Osteocyte (in vitro differentiated cells): Measurements from ENCODE around the gene ADRA2B. TPM values are rescaled to one million over a fixed set of nuclear protein-coding genes. Genes with fewer than 3 reads are reported as not detected.
A peak's percentile ranks its signal among the peaks of the same experiment; 100 is the strongest.

Experiments used
- DNase-seq: peaks from one replicate; pipeline ENCODE4 v3.0.0; 2021; ENCODE audit warnings: mixed read lengths; ENCODE audit not compliant: unreplicated experiment; ENCODE audit errors: extremely low spot score
- H3K27ac Mint-ChIP-seq: one replicate; pipeline ENCODE4 v1.8.0; 2021; ENCODE audit warnings: mild to moderate bottlenecking, mixed read lengths; ENCODE audit not compliant: unreplicated experiment
- H3K27me3 Mint-ChIP-seq: one replicate; pipeline ENCODE4 v1.8.0; 2021; ENCODE audit warnings: mixed read lengths; ENCODE audit not compliant: unreplicated experiment
- H3K36me3 Mint-ChIP-seq: one replicate; pipeline ENCODE4 v1.8.0; 2021; ENCODE audit warnings: mixed read lengths; ENCODE audit not compliant: unreplicated experiment
- H3K4me1 Mint-ChIP-seq: one replicate; pipeline ENCODE4 v1.8.0; 2021; ENCODE audit warnings: mixed read lengths; ENCODE audit not compliant: unreplicated experiment
- H3K4me3 Mint-ChIP-seq: one replicate; pipeline ENCODE4 v1.8.0; 2021; ENCODE audit warnings: mild to moderate bottlenecking, moderate library complexity, mixed read lengths; ENCODE audit not compliant: unreplicated experiment
- H3K9me3 Mint-ChIP-seq: one replicate; pipeline ENCODE4 v1.8.0; 2021; ENCODE audit warnings: mixed read lengths; ENCODE audit not compliant: unreplicated experiment
- CTCF ChIP-seq: fragments of 200-600 bp; sonication (generic); IDR thresholded peaks from 2 replicates; pipeline ENCODE4 v1.5.0; 2021; ENCODE audit warnings: antibody characterized with exemption, mild to moderate bottlenecking, moderate library complexity
- total RNA-seq: library from RNA; stranded (reverse); gene quantifications from 2 replicates; pipeline ENCODE4 v1.2.1, GENCODE V29; 2021

ADRA2B gene
- total RNA-seq, 1 donor from 2014 or later: not detected

DNA sequence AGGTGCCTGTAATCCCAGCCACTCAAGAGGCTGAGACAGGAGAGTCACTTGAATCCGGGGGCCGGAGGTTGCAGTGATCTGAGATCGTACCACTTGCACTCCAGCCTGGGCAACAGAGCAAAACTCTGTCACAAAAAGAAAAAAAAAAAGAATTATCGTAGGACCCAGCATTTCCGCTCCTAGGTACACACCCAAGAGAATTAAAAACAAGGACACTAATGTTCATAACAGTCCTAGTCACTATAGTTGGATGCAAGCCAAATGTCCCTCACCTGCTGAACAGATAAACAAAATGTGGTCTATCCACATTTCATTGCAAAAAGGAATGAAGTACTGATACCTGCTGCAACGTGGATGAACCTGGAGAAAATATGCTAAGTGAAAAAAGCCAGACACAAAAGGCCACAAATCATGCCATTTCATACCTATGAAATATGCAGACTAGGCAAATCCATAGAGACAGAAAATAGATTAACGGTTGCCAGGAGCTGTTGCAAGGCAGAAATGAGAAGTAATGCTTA, 21.2 kb downstream of the ADRA2B start:
- H3K4me3 Mint-ChIP-seq: no peak overlapping the region
- no peaks in the 10 kb centered on the region for H3K36me3 Mint-ChIP-seq
- no peaks in the 10 kb centered on the region for H3K9me3 Mint-ChIP-seq
- TF ChIP-seq CTCF: no peak
- H3K27ac Mint-ChIP-seq: no peak overlapping the region
- H3K27me3 Mint-ChIP-seq: peaks cover 21% of the 10 kb centered on the region
- peak; percentile 46 for DNase-seq
- H3K4me1 Mint-ChIP-seq: peaks cover 8% of the 10 kb centered on the region

DNA sequence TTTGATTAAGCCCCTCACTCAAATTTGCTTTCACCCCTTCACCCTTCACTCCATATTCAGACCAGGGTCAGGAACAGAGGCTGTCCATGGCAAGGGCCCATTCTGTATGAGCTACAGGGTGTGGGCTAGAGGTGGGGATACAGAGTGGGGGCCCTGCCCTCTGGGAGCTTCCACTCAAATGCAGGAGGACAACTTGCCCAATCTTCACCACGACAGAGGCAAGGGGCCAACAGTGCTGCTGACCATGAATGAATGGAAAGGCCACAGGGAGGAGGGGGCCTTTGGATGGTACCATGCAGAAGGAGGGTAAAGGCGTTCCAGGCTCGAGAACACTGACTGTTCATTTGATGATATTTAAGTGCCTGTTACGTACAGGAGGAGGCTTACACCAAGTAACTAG, 22.8 kb downstream of the ADRA2B start:
- H3K4me3 Mint-ChIP-seq: no peak overlapping the region
- TF ChIP-seq CTCF: no peak
- peaks cover 8% of the 10 kb centered on the region for H3K4me1 Mint-ChIP-seq
- H3K9me3 Mint-ChIP-seq: no peaks in the 10 kb centered on the region
- peaks cover 21% of the 10 kb centered on the region for H3K27me3 Mint-ChIP-seq
- peak; percentile 60 for DNase-seq
- no peaks in the 10 kb centered on the region for H3K36me3 Mint-ChIP-seq
- no peak overlapping the region for H3K27ac Mint-ChIP-seq

DNA sequence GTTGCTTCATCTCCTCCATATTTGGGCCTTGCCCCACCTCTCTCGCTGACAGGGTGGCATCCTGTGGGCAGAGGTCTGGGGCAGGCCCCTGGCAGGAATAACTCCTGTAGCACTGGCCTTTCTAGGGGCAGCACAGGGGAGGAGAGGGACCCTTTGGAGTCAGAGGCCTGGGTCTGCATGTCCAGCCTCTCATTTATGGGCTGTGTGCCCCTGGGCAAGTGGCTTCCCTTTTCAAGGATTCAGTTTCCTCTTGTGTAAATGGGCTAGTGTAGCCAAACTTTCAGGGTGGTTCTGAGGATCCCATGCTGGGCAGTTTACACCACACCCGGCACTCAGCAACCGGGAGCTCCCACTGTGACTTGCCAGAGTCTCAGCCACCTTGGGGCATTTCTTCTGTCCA, 23.4 kb downstream of the ADRA2B start:
- H3K4me1 Mint-ChIP-seq: peaks cover 8% of the 10 kb centered on the region
- no peaks in the 10 kb centered on the region for H3K36me3 Mint-ChIP-seq
- TF ChIP-seq CTCF: no peak
- peaks cover 21% of the 10 kb centered on the region for H3K27me3 Mint-ChIP-seq
- no peaks in the 10 kb centered on the region for H3K9me3 Mint-ChIP-seq
- H3K4me3 Mint-ChIP-seq: no peak overlapping the region
- DNase-seq: peak; percentile 63
- no peak overlapping the region for H3K27ac Mint-ChIP-seq

DNA sequence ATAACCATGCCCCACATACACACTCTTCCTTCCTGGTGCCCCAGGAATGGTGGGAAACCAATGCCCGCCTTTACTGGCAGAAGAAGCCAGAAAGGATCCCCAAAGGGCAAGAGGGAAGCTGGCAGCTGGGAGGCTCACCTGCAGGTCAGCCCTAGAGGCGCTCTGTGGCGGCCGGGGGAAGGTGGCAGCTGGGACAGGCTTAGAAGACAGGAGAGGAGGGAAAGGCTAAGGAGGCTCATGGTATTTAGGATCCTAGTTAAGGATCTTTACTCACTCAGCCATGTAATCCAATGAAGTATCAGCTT, 23.8 kb downstream of the ADRA2B start:
- Mint-ChIP-seq H3K27ac (no peak overlapping the region), H3K4me3 (no peak overlapping the region), H3K4me1 (peaks cover 8% of the 10 kb centered on the region), H3K27me3 (peaks cover 24% of the 10 kb centered on the region), H3K36me3 (no peaks in the 10 kb centered on the region), H3K9me3 (no peaks in the 10 kb centered on the region)
- no peak for DNase-seq
- no peak for TF ChIP-seq CTCF

GRCh38 chr2:96091711-96092572, 24.4 kb downstream of the ADRA2B start:
- no peak for TF ChIP-seq CTCF
- H3K27me3 Mint-ChIP-seq: peaks cover 30% of the 10 kb centered on the region
- no peak overlapping the region for H3K4me3 Mint-ChIP-seq
- DNase-seq: peak; percentile 77
- H3K27ac Mint-ChIP-seq: no peak overlapping the region
- peaks cover 8% of the 10 kb centered on the region for H3K4me1 Mint-ChIP-seq
- no peaks in the 10 kb centered on the region for H3K9me3 Mint-ChIP-seq
- H3K36me3 Mint-ChIP-seq: no peaks in the 10 kb centered on the region
